OCI-LY7 (cell line): ENCODE results near the gene FLNB. TPM values are rescaled to one million over a fixed set of nuclear protein-coding genes. Genes with fewer than 3 reads are reported as not detected.

Experiments used
- BruUV-seq: library from RNA; stranded (reverse); fragments of 400-500 nt; replicated peaks from 2 replicates; lab custom pipeline; 2021; lab: Mats Ljungman, UMichigan
- CTCF ChIA-PET: fragments of 300-600 bp; sonication (Branson Sonifier 250); formaldehyde crosslinking; loops from one replicate; lab custom pipeline; 2022; ENCODE audit warnings: antibody characterized with exemption; ENCODE audit not compliant: unreplicated experiment; lab: Charles Lee
- POLR2A ChIA-PET: fragments of 300-600 bp; sonication (Branson Sonifier 250); formaldehyde crosslinking; loops from one replicate; lab custom pipeline; 2022; ENCODE audit warnings: antibody characterized with exemption; lab: Charles Lee
- DNase-seq: peaks from one replicate; pipeline ENCODE4 v3.0.0-alpha.2; 2015; ENCODE audit warnings: low spot score
- H2AFZ ChIP-seq: fragments of 200-600 bp; sonication (generic), shearing (Covaris generic); 2 replicates; pipeline ENCODE4 v1.6.1; 2014; ENCODE audit warnings: mild to moderate bottlenecking, antibody characterized with exemption, low read length, moderate library complexity
- H3K27ac ChIP-seq: fragments of 200-600 bp; sonication (generic); 2 replicates; pipeline ENCODE4 v1.5.1; 2014; ENCODE audit warnings: mixed run types, low read depth, mild to moderate bottlenecking, moderate library complexity, low read length, inconsistent platforms; ENCODE audit not compliant: poor library complexity, severe bottlenecking
- H3K36me3 ChIP-seq: fragments of 200-600 bp; sonication (generic); 2 replicates; pipeline ENCODE4 v1.6.1; 2014; ENCODE audit warnings: mild to moderate bottlenecking, antibody characterized with exemption, low read length, moderate library complexity, mixed read lengths; ENCODE audit not compliant: insufficient read depth
- H3K4me1 ChIP-seq: fragments of 200-600 bp; sonication (generic); 2 replicates; pipeline ENCODE4 v1.5.1; 2014; ENCODE audit warnings: mild to moderate bottlenecking, low read length; ENCODE audit not compliant: insufficient read depth, poor library complexity, severe bottlenecking
- H3K4me2 ChIP-seq: fragments of 200-600 bp; sonication (generic); 2 replicates; pipeline ENCODE4 v1.6.1; 2014; ENCODE audit warnings: mild to moderate bottlenecking, low read length
- H3K4me3 ChIP-seq: fragments of 200-600 bp; sonication (generic); 2 replicates; pipeline ENCODE4 v1.5.1; 2014; ENCODE audit warnings: mild to moderate bottlenecking, low read depth, low read length; ENCODE audit not compliant: poor library complexity, severe bottlenecking
- H3K79me2 ChIP-seq: fragments of 200-600 bp; sonication (generic); 2 replicates; pipeline ENCODE4 v1.6.1; 2016; ENCODE audit warnings: low read depth, mild to moderate bottlenecking, low read length, moderate library complexity, mixed read lengths; ENCODE audit not compliant: insufficient read depth
- H3K9me2 ChIP-seq: fragments of 200-600 bp; sonication (generic); 2 replicates; pipeline ENCODE4 v1.6.1; 2016; ENCODE audit warnings: mild to moderate bottlenecking, low read length, mixed read lengths; ENCODE audit not compliant: insufficient read depth
- H3K9me3 ChIP-seq: fragments of 200-600 bp; sonication (generic); 2 replicates; pipeline ENCODE4 v1.6.1; 2014; ENCODE audit warnings: mild to moderate bottlenecking, mixed run types, low read length, mixed read lengths
- H4K20me1 ChIP-seq: fragments of 200-600 bp; sonication (generic); 2 replicates; pipeline ENCODE4 v1.6.1; 2014; ENCODE audit warnings: mild to moderate bottlenecking, antibody characterized with exemption, low read length, moderate library complexity, mixed read lengths; ENCODE audit not compliant: insufficient read depth
- CTCF ChIP-seq: fragments of 200-600 bp; sonication (generic); conservative IDR thresholded peaks from 2 replicates; pipeline ENCODE4 v1.5.1; 2014; ENCODE audit warnings: mild to moderate bottlenecking, antibody characterized with exemption, low read length, moderate library complexity, mixed read lengths
- EZH2phosphoT487 ChIP-seq: fragments of 200-600 bp; sonication (generic); IDR thresholded peaks from 2 replicates; pipeline ENCODE4 v1.6.1; 2018; ENCODE audit warnings: low read depth, borderline replicate concordance, mild to moderate bottlenecking, mixed run types, antibody characterized with exemption, low read length, moderate library complexity, mixed read lengths
- intact Hi-C: fragments of 100-400 bp; cut with micrococcal nuclease; formaldehyde crosslinking; loops from one replicate; pipeline ENCODE4 v1.10.0; 2022; ENCODE audit not compliant: unreplicated experiment
- total RNA-seq, 2 experiments: library from RNA; depleted of rRNA in 1 of 2; stranded (reverse); fragments of >200 nt in 1 of 2; shearing (Covaris generic) in 1 of 2; gene quantifications; 2 replicates each; pipeline ENCODE4 v1.2.3, GENCODE V29; 2014 to 2022

The FLNB gene
- total RNA-seq, 2 experiments from 2014 or later = 29.9 to 39.1 TPM

DNA sequence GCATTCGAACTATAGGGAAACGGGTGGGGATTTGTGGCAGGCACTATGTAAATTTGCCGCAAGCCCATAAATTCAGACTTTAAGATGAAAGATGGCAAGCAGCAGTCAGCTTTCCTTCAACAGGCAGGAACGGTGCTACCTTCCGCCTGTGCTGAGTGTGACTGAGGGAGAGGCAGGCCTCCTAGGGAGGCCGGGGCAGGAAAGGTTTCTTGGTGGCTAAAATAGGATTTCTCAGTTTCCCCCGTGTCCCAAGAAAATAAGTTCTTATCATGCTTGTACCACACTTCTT lies 12.5 kb downstream of the FLNB start:
- Histone ChIP-seq H3K9me2 (no peaks in the 10 kb centered on the region), H3K4me2 (no peak overlapping the region), H4K20me1 (0 out of 2 replicates have a peak, but pooled peaks cover 13% of the 10 kb centered on the region), H3K27ac (no peak overlapping the region), H3K4me1 (peaks cover 5% of the 10 kb centered on the region), H3K79me2 (no peaks in the 10 kb centered on the region), H3K36me3 (no peaks in the 10 kb centered on the region), H3K4me3 (no peak overlapping the region), H2AFZ (no peak overlapping the region), H3K9me3 (no peaks in the 10 kb centered on the region)
- DNase-seq = no peak
- BruUV-seq = no TSS peak
- ChIA-PET POLR2A (no interaction called here), CTCF (no interaction called here)
- intact Hi-C loops = no loop called here
- TF ChIP-seq CTCF (no peak), EZH2phosphoT487 (no peak)

GRCh38 chr3:58021072-58021959 lies 13.1 kb downstream of the FLNB start:
- Histone ChIP-seq H2AFZ (no peak overlapping the region), H3K4me1 (peaks cover 5% of the 10 kb centered on the region), H3K9me2 (no peaks in the 10 kb centered on the region), H3K79me2 (no peaks in the 10 kb centered on the region), H3K9me3 (no peaks in the 10 kb centered on the region), H3K36me3 (no peaks in the 10 kb centered on the region), H3K27ac (no peak overlapping the region), H3K4me3 (no peak overlapping the region), H4K20me1 (0 out of 2 replicates have a peak, but pooled peaks cover 13% of the 10 kb centered on the region), H3K4me2 (no peak overlapping the region)
- ChIA-PET POLR2A (no interaction called here), CTCF (no interaction called here)
- TF ChIP-seq EZH2phosphoT487 = no peak
- no peak for TF ChIP-seq CTCF
- DNase-seq = no peak
- BruUV-seq = no TSS peak
- intact Hi-C loops = no loop called here

DNA sequence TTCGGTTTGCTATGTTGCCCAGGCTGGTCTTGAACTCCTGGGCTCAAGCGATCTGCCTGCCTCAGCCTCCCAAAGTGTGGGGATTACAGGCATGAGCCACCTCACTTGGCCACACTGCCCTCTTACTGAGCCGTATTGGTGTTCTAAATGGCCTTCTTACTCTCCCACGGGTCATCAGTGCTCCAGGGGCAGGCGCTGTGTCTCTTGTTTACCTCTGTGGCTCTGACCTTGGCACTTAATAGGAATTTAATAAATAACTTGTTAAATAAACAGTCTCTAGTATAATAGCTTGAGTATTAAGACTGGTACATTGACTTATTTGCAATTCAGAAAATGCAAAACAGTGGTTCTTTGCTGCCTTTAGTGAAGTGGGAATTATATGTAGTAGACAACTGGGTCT lies 13.7 kb downstream of the FLNB start:
- H3K4me2 ChIP-seq = no peak overlapping the region
- H3K79me2 ChIP-seq = no peaks in the 10 kb centered on the region
- POLR2A ChIA-PET = interaction anchor here (0.5 to 1.8 kb wide), 5 partner anchors 10 to 44 kb away, joined by 3 to 6 read pairs (median 4); no protein-coding TSS in a partner anchor
- H3K36me3 ChIP-seq = no peaks in the 10 kb centered on the region
- intact Hi-C loops = no loop called here
- no peak overlapping the region for H3K27ac ChIP-seq
- no peak for DNase-seq
- no peak overlapping the region for H3K4me3 ChIP-seq
- no peaks in the 10 kb centered on the region for H3K9me3 ChIP-seq
- peaks cover 5% of the 10 kb centered on the region for H3K4me1 ChIP-seq
- no peak for TF ChIP-seq EZH2phosphoT487
- CTCF ChIA-PET = interaction anchor here (0.6 kb wide), 1 partner anchor 99 kb away, joined by 3 read pairs; no protein-coding TSS in a partner anchor
- no peaks in the 10 kb centered on the region for H3K9me2 ChIP-seq
- H2AFZ ChIP-seq = no peak overlapping the region
- no TSS peak for BruUV-seq
- 0 out of 2 replicates have a peak, but pooled peaks cover 13% of the 10 kb centered on the region for H4K20me1 ChIP-seq
